HepG2 (cell line): ENCODE measurements around the gene SLCO3A1.

Source experiments
- BHLHE40 ChIP-seq: IDR thresholded peaks from 2 replicates; pipeline ENCODE4 v1.6.1; 2011; ENCODE audit warnings: low read length, improper control_type of control experiment
- KDM1A ChIP-seq: IDR thresholded peaks from 2 replicates; pipeline ENCODE4 v1.6.1; 2016; ENCODE audit warnings: missing compliant biosample characterization
- POGZ ChIP-seq: sonication (generic); formaldehyde crosslinking; IDR thresholded peaks from 2 replicates; pipeline ENCODE4 v1.4.0; 2020; ENCODE audit warnings: mild to moderate bottlenecking, missing genetic modification reagents
- POLR2A ChIP-seq, 2 experiments: IDR thresholded peaks; 2 replicates each; pipeline ENCODE4 v1.6.1; 2011; ENCODE audit warnings: low read depth in 2 of 2, low read length in 2 of 2, mild to moderate bottlenecking in 1 of 2, moderate library complexity in 1 of 2; ENCODE audit not compliant: insufficient read depth in 1 of 2
- RFX1 ChIP-seq: fragments of 450-650 bp; IDR thresholded peaks from 2 replicates; pipeline ENCODE4 v1.6.1; 2017
- SOX6 ChIP-seq, 2 experiments: fragments of 450-650 bp in 1 of 2; sonication (generic) in 1 of 2; formaldehyde crosslinking in 1 of 2; IDR thresholded peaks; 2 replicates each; pipeline versions ENCODE4 v1.4.0 to v1.6.1; 2017 to 2020; ENCODE audit warnings: antibody characterized with exemption in 1 of 2, mild to moderate bottlenecking in 1 of 2, missing genetic modification reagents in 1 of 2
- SP1 ChIP-seq, 2 experiments: fragments of 450-650 bp in 1 of 2; sonication (generic) in 1 of 2; formaldehyde crosslinking in 1 of 2; IDR thresholded peaks; 2 replicates each; pipeline versions ENCODE4 v1.4.0 to v1.6.1; 2016 to 2020; ENCODE audit warnings: missing genetic modification reagents in 1 of 2
- SRF ChIP-seq: IDR thresholded peaks from 2 replicates; pipeline ENCODE4 v1.6.1; 2011; ENCODE audit warnings: mild to moderate bottlenecking, low read depth, low read length, moderate library complexity
- ZNF34 ChIP-seq: sonication (generic); formaldehyde crosslinking; IDR thresholded peaks from 2 replicates; pipeline ENCODE4 v1.4.0; 2020; ENCODE audit warnings: mild to moderate bottlenecking, missing genetic modification reagents, borderline replicate concordance
- ZZZ3 ChIP-seq: sonication (generic); formaldehyde crosslinking; IDR thresholded peaks from 2 replicates; pipeline ENCODE4 v1.4.0; 2020; ENCODE audit warnings: missing genetic modification reagents, mild to moderate bottlenecking, borderline replicate concordance
- TF ChIP-seq, protein P1 (sequence below): sonication (generic); formaldehyde crosslinking; IDR thresholded peaks from 2 replicates; pipeline ENCODE4 v1.5.0; 2020; ENCODE audit warnings: mild to moderate bottlenecking, missing genetic modification reagents, moderate library complexity

DNA sequence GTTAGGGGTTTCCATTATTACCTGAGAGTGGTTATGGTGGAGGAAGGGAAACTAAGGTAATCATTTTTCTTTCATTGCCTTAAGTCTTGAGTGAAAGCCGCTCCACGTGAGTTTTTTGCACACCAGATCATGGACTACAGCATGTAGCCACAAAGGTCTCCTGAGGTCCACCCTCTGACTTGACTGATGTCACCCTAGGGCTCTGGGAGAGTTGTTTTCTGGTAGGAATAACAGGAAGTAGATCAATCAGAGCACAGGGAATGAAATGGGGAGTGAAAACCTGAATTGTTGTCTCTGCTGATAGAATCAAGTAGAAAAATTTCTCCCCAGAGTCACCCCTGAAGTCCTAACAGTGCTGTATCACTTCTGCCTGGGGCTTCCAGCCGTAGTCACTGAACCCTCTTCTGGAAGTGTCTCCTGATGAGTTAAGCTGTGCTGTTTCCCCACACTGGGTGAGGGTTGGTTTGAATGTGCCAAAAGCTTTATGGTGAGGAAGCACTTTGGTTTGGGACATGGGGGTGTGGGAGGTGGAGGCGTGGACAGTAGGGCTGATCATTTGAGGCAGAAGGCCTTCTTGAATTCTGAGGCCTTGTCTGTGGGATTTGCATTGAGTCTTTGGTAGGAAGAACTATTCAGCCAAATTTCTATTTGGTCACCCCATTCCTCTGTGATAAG, 64.3 kb downstream of the SLCO3A1 start:
- TF ChIP-seq ZZZ3 (CRISPR knock-in tag) (no peak), SOX6 (IDR thresholded peaks at IDR 0.05) (no peak), SOX6 (CRISPR knock-in tag; IDR thresholded peaks at IDR 0.05) (no peak), POGZ (no peak), KDM1A (CRISPR knock-in tag) (no peak), RFX1 (no peak), SRF (no peak), BHLHE40 (no peak), SP1 (IDR thresholded peaks at IDR 0.05) (no peak), SP1 (CRISPR knock-in tag; IDR thresholded peaks at IDR 0.05) (no peak), ZNF34 (CRISPR knock-in tag) (no peak), POLR2A (IDR thresholded peaks at IDR 0.05; ENCODE audit: insufficient read depth in 1 of 2, low read depth in 2 of 2, low read length in 2 of 2) (no peak)
- TF ChIP-seq, protein P1, sequence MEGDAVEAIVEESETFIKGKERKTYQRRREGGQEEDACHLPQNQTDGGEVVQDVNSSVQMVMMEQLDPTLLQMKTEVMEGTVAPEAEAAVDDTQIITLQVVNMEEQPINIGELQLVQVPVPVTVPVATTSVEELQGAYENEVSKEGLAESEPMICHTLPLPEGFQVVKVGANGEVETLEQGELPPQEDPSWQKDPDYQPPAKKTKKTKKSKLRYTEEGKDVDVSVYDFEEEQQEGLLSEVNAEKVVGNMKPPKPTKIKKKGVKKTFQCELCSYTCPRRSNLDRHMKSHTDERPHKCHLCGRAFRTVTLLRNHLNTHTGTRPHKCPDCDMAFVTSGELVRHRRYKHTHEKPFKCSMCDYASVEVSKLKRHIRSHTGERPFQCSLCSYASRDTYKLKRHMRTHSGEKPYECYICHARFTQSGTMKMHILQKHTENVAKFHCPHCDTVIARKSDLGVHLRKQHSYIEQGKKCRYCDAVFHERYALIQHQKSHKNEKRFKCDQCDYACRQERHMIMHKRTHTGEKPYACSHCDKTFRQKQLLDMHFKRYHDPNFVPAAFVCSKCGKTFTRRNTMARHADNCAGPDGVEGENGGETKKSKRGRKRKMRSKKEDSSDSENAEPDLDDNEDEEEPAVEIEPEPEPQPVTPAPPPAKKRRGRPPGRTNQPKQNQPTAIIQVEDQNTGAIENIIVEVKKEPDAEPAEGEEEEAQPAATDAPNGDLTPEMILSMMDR: no peak
